IPS-20b (cell line): ENCODE results near the gene MCHR1.

Experiments used
- H3K27ac ChIP-seq: one replicate; pipeline ENCODE4 v1.5.1; 2013; ENCODE audit warnings: low read length
- H3K27me3 ChIP-seq: 2 replicates; pipeline ENCODE4 v1.6.1; 2013; ENCODE audit warnings: mild to moderate bottlenecking, low read length, inconsistent platforms; ENCODE audit not compliant: insufficient read depth
- H3K36me3 ChIP-seq: 2 replicates; pipeline ENCODE4 v1.6.1; 2013; ENCODE audit warnings: low read depth, mild to moderate bottlenecking, inconsistent platforms, low read length, moderate library complexity; ENCODE audit not compliant: insufficient read depth
- H3K4me1 ChIP-seq: 2 replicates; pipeline ENCODE4 v1.6.1; 2013; ENCODE audit warnings: mild to moderate bottlenecking, control low read depth, inconsistent platforms, low read length, moderate library complexity; ENCODE audit not compliant: insufficient read depth
- H3K4me3 ChIP-seq: 2 replicates; pipeline ENCODE4 v1.5.1; 2013; ENCODE audit warnings: mild to moderate bottlenecking, low read length, inconsistent platforms
- H3K9ac ChIP-seq: 2 replicates; pipeline ENCODE4 v1.6.1; 2013; ENCODE audit warnings: low read depth, mild to moderate bottlenecking, inconsistent platforms, low read length, moderate library complexity
- H3K9me3 ChIP-seq: 2 replicates; pipeline ENCODE4 v1.6.1; 2013; ENCODE audit warnings: mild to moderate bottlenecking, low read depth, low read length, inconsistent platforms; ENCODE audit not compliant: insufficient read depth

The MCHR1 gene

DNA sequence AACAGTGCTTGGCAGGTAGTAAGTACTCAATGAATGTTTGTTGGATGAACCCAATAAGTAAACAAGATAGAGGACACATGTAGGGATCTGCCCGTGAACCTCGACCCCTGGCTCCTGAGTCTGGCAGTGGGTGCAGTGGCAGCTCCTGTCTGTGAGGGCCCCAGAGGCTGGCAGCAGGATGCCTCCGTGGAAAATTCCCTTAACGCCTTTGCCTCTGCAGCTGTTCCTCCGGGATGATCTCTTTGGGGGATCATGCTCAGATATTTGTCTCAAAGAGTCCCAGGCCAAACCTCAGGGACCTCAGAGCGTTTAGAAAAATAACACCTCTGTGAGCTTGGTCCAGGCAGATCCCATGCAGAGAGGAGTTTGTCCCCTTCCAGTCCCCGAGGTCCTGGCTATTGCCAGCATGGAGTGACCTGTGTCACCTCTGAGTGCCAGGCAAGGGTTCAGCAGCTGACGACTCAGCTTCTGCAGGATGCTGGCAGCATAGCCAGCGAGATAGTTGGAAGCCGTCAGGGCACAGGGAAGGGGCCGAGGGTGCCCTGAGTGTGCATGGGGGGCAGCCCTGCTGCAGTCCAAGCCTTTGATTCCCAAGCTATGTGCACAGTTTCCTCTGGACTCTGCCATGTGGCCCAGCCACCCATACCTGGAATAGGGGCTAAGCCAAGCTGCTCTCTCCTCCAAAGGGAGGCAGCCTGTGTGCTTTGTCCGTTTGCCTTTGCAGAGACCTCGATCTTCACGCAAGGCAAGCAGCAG is 613 bp upstream of the MCHR1 start:
- Histone ChIP-seq H3K36me3 (0 out of 2 replicates have a peak, but pooled peaks cover 5% of the 10 kb centered on the region), H3K27ac (no peak overlapping the region), H3K27me3 (peaks cover 21% of the 10 kb centered on the region), H3K9me3 (no peaks in the 10 kb centered on the region), H3K9ac (peak overlapping the region; percentile 64; the same call in 1 of the 2 replicates), H3K4me1 (peaks cover 26% of the 10 kb centered on the region), H3K4me3 (peak overlapping the region; percentile 65)

DNA sequence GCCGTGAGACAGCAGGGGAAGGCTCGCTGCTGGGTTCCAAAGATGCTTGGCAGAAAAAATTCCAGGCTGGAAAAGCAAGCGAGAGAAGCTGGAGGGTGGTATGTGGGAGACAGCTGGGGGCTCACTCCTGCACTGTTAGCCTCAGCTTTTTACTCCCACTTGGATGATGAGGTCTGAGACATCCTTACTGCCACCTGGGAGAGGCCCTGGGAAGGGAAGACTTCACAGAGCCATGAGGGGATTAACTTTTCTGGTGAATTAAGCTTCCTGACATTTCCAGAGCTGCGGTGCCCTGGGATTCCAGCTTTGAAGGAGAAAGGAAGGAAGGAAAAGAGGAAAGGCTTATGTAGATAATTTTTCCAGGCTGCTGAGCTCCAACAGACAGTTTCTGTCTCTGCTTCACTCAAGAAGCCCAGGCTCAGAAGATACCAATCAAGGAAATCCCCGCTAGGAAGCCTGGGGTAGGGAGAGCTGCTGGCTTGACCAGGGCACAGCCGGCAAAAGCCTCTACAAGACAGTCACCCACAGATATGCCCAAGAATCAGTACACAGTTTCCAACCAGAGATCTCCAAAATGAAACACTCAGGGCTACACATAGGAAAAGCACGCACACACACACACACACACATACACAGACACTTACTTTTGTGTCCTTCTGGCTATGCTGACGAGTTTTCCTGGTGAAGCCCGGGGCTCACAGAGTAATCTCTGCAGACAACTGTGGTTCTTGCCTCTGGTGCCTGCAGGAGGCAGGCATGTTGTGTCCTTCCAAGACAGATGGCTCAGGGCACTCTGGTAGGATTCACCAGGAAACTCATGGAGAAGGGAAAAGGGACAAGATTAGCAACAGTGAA is 907 bp downstream of the MCHR1 start:
- H3K27me3 ChIP-seq = peaks cover 21% of the 10 kb centered on the region
- no peaks in the 10 kb centered on the region for H3K9me3 ChIP-seq
- H3K27ac ChIP-seq = no peak overlapping the region
- H3K4me1 ChIP-seq = peaks cover 28% of the 10 kb centered on the region
- peak overlapping the region; percentile 64; the same call in 1 of the 2 replicates for H3K9ac ChIP-seq
- peak overlapping the region; percentile 65; the same call in 1 of the 2 replicates for H3K4me3 ChIP-seq
- 0 out of 2 replicates have a peak, but pooled peaks cover 5% of the 10 kb centered on the region for H3K36me3 ChIP-seq

DNA sequence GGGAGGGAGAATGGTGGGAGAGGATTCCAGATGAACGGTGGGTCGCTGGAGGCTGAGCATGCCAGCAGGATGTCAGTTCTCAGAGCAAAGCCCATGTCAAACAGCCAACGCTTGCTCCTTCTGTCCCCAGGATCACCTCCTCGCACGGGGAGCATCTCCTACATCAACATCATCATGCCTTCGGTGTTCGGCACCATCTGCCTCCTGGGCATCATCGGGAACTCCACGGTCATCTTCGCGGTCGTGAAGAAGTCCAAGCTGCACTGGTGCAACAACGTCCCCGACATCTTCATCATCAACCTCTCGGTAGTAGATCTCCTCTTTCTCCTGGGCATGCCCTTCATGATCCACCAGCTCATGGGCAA is 1.5 kb downstream of the MCHR1 start:
- H3K4me1 ChIP-seq = peaks cover 31% of the 10 kb centered on the region
- 0 out of 2 replicates have a peak, but pooled peaks cover 5% of the 10 kb centered on the region for H3K36me3 ChIP-seq
- H3K9me3 ChIP-seq = no peaks in the 10 kb centered on the region
- 0 out of 2 replicates have a peak overlapping the region, but pooled peaks have one; percentile 64 for H3K9ac ChIP-seq
- peak overlapping the region; percentile 65; the same call in 1 of the 2 replicates for H3K4me3 ChIP-seq
- peaks cover 21% of the 10 kb centered on the region for H3K27me3 ChIP-seq
- no peak overlapping the region for H3K27ac ChIP-seq

DNA sequence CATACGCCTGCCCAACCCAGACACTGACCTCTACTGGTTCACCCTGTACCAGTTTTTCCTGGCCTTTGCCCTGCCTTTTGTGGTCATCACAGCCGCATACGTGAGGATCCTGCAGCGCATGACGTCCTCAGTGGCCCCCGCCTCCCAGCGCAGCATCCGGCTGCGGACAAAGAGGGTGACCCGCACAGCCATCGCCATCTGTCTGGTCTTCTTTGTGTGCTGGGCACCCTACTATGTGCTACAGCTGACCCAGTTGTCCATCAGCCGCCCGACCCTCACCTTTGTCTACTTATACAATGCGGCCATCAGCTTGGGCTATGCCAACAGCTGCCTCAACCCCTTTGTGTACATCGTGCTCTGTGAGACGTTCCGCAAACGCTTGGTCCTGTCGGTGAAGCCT is 2.2 kb downstream of the MCHR1 start:
- Histone ChIP-seq H3K9ac (no peak overlapping the region), H3K27me3 (peaks cover 21% of the 10 kb centered on the region), H3K36me3 (0 out of 2 replicates have a peak, but pooled peaks cover 5% of the 10 kb centered on the region), H3K27ac (no peak overlapping the region), H3K9me3 (no peaks in the 10 kb centered on the region), H3K4me3 (no peak overlapping the region), H3K4me1 (peaks cover 31% of the 10 kb centered on the region)

DNA sequence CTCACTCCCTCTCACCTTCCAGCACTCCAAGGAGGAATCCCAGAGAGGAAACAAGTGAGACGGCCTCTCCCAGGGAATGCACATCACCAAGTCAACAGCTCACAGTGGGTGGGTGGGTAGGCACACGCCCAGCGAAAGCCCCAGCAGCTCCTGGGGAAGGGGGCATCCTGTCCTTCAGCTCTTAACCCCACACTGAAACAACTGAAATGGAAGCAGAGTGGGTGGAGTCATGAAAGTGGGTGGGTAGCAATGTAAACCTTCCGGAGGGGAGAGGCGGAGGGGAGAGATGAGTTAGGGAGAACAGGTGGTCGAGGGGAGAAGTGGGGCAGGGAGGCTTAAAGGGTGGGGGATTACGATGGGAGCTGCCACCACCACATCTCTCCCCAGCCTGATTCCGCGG is 5.4 kb downstream of the MCHR1 start:
- Histone ChIP-seq H3K27ac (no peak overlapping the region), H3K9ac (peak overlapping the region; percentile 9; the same call in 1 of the 2 replicates), H3K36me3 (0 out of 2 replicates have a peak, but pooled peaks cover 5% of the 10 kb centered on the region), H3K9me3 (no peaks in the 10 kb centered on the region), H3K4me3 (peak overlapping the region; percentile 59; the same call in 1 of the 2 replicates), H3K4me1 (peaks cover 28% of the 10 kb centered on the region), H3K27me3 (peaks cover 10% of the 10 kb centered on the region; the same call in 1 of the 2 replicates)

DNA sequence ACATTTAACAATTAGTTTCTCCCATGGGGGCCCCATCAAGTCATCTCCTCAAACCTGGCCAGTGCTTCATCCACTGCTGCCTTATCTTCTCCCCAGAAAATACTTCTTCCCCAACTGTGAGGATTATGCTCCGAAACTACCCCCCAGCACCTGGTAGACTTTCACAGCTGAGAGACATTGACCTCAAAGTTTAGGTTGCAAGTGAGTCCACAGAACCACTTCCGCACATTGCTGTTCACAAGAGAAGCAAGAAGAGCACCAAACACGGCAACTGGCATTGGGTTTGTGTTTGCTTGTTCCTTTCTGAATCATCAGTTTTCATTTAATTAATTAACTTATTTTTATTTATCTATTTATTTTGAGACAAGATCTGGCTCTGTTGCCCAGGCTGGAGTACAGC is 6.1 kb downstream of the MCHR1 start:
- Histone ChIP-seq H3K27me3 (peaks cover 3% of the 10 kb centered on the region; the same call in 1 of the 2 replicates), H3K27ac (no peak overlapping the region), H3K4me3 (peak overlapping the region; percentile 59; the same call in 1 of the 2 replicates), H3K9ac (no peak overlapping the region; the same call in 1 of the 2 replicates), H3K4me1 (peaks cover 24% of the 10 kb centered on the region), H3K9me3 (no peaks in the 10 kb centered on the region), H3K36me3 (0 out of 2 replicates have a peak, but pooled peaks cover 5% of the 10 kb centered on the region)

DNA sequence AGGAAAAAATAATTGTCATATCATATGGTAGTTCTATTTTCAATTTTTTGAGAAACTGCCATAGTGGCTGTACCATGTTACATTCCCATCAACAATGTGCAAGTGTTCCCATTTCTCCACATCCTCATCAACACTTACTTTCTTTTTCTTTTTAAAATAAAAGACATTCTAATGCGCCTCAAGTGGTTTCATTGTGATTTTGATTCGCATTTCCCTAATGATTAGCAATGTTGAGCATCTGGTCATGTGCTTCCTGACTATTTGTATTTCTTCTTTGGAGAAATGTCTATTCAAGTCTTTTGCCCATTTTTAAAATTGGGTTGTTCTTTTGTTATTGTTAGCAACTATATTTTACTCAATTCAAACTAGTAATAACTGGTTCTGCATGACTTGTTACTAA is 8.4 kb downstream of the MCHR1 start:
- H3K36me3 ChIP-seq = no peaks in the 10 kb centered on the region
- H3K27ac ChIP-seq = no peak overlapping the region
- H3K4me1 ChIP-seq = peaks cover 15% of the 10 kb centered on the region; the same call in 1 of the 2 replicates
- no peak overlapping the region for H3K4me3 ChIP-seq
- no peak overlapping the region for H3K9ac ChIP-seq
- H3K9me3 ChIP-seq = no peaks in the 10 kb centered on the region
- H3K27me3 ChIP-seq = no peaks in the 10 kb centered on the region

DNA sequence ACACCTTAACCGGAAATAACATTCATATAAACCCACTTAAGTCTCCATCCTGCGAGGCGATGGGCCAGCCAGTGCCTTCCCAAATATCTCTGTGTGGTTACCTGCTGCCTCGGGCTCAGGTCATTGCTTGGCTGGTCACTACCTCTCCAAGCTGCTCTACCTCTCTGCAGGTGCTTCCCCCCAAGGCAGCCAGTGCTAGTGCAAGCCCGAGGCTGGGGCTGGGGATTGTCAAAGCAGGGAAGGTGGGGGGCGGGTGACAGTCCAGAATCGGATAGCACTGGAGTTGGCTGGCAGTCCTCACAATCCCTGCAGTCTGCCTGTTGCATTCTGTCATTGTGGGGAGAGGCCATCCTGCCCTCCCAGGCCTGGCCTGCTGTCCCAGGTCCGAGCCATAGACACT is 11.1 kb downstream of the MCHR1 start:
- Histone ChIP-seq H3K9ac (no peak overlapping the region), H3K9me3 (no peaks in the 10 kb centered on the region), H3K27me3 (no peaks in the 10 kb centered on the region), H3K4me1 (peaks cover 9% of the 10 kb centered on the region; the same call in 1 of the 2 replicates), H3K27ac (no peak overlapping the region), H3K36me3 (no peaks in the 10 kb centered on the region), H3K4me3 (no peak overlapping the region)

DNA sequence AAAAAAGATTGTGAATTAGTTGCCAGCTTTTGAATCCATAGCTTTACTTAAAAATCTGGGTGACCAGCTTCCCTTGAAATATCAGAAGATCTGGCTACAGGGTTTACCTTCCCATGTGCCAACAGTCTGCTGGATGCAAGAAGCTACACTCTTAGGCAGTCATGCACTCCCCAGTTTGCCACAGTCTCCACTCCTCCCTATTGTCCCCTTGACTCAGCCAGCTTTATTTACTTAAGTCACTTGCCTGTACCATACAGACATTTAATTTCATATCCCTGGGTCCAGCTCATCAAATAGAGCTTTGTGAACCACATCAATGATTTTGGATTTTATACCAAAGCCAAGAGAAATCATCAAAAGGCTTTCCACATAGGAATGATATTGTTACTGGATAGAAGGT is 12.2 kb downstream of the MCHR1 start:
- no peaks in the 10 kb centered on the region for H3K36me3 ChIP-seq
- H3K4me1 ChIP-seq = peaks cover 8% of the 10 kb centered on the region; the same call in 1 of the 2 replicates
- H3K27ac ChIP-seq = no peak overlapping the region

DNA sequence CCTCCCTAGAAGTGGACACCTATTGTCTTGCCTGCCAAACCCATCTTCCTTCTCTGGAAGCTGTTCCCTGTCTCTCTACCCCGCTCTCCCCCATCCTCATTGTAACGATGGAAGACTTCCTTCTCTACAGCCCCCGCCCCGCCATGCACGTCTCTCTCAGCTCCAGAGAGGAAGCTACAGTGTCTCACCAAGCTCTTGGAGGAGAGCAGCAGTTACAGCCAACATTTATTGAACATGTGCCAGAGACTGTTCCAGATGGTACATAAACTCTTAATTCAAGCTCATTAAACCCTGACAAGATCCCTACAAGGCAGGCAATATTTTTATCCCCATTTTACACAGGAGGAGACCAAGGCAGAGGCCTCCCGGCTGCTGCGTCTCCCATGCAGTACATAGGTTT is 15.1 kb downstream of the MCHR1 start:
- Histone ChIP-seq H3K4me1 (peaks cover 3% of the 10 kb centered on the region; the same call in 1 of the 2 replicates), H3K9ac (no peak overlapping the region), H3K27me3 (no peaks in the 10 kb centered on the region), H3K4me3 (no peak overlapping the region), H3K9me3 (no peaks in the 10 kb centered on the region), H3K36me3 (no peaks in the 10 kb centered on the region), H3K27ac (no peak overlapping the region)

More for the DNA sequence above, 12.2 kb downstream of the MCHR1 start:
- H3K9me3 ChIP-seq = no peaks in the 10 kb centered on the region
- H3K4me3 ChIP-seq = no peak overlapping the region
- H3K9ac ChIP-seq = no peak overlapping the region
- H3K27me3 ChIP-seq = no peaks in the 10 kb centered on the region

DNA sequence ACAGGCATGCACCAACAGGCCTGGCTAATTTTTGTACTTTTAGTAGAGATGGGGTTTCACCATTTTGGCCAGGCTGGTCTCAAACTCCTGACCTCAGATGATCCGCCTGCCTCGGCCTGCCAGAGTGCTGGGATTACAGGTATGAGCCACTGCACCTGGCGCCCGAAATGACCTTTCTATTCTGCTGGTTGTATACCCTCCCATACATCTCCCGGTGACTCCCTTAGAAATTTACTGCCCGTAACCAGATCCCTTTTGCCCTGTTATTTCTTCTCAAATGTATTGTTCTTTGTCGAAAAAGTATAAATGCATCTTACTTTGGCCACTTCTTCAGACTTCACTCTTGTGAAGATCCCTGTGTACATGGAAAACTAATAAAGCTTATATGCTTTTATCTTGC is 22.0 kb downstream of the MCHR1 start:
- H3K36me3 ChIP-seq = no peaks in the 10 kb centered on the region
- no peak overlapping the region for H3K4me3 ChIP-seq
- H3K27me3 ChIP-seq = no peaks in the 10 kb centered on the region
- H3K9me3 ChIP-seq = no peaks in the 10 kb centered on the region
- peaks cover 4% of the 10 kb centered on the region; the same call in 1 of the 2 replicates for H3K4me1 ChIP-seq
- H3K27ac ChIP-seq = no peak overlapping the region
- H3K9ac ChIP-seq = no peak overlapping the region
